ENCODE results near the gene ARVCF. TPM values are rescaled to one million over a fixed set of nuclear protein-coding genes. Genes with fewer than 3 reads are reported as not detected.
A peak's percentile ranks its signal among the peaks of the same experiment; 100 is the strongest.

The ARVCF gene
- total and polyA plus RNA-seq, 9 of the 15 experiments (the other 6 are each of a cell fraction or from before 2014, with no cell fraction given): 0.03 to 97.4 (median 15.6) TPM

DNA sequence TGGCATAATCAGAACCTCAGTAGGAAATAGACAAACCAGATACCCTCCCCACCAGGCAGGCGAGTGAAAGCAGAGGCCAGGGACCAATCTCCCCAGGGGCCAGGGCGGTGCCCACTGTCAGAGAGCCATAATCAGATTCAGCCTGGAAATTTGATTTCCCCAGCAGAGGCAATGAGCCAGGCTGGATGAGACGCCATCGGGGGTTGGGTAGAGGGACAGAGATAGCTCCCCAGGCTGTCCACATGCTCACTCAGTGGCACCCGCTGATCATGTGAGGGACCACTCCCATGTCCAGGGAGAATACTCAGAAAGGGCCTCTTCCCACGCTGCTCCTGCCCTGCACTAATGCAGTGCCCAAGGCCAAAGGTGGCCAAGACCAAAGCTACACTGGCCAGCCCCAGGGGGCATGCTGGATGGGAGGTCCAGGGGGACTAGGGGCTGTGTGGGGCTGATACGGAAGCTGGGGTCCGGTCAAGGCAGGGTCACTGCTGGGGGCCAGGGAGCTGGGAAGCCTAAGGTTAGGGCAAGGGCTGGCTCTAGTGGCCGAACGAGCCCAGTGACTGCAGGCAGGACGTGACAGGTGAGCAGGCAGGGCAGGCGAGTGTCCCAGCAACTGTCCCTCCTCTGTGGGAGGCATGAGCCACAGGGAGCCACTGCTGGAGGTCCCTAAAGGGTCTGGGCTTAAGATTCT, 19.8 kb downstream of the ARVCF start (continued):
- TF ChIP-seq, protein P1, sequence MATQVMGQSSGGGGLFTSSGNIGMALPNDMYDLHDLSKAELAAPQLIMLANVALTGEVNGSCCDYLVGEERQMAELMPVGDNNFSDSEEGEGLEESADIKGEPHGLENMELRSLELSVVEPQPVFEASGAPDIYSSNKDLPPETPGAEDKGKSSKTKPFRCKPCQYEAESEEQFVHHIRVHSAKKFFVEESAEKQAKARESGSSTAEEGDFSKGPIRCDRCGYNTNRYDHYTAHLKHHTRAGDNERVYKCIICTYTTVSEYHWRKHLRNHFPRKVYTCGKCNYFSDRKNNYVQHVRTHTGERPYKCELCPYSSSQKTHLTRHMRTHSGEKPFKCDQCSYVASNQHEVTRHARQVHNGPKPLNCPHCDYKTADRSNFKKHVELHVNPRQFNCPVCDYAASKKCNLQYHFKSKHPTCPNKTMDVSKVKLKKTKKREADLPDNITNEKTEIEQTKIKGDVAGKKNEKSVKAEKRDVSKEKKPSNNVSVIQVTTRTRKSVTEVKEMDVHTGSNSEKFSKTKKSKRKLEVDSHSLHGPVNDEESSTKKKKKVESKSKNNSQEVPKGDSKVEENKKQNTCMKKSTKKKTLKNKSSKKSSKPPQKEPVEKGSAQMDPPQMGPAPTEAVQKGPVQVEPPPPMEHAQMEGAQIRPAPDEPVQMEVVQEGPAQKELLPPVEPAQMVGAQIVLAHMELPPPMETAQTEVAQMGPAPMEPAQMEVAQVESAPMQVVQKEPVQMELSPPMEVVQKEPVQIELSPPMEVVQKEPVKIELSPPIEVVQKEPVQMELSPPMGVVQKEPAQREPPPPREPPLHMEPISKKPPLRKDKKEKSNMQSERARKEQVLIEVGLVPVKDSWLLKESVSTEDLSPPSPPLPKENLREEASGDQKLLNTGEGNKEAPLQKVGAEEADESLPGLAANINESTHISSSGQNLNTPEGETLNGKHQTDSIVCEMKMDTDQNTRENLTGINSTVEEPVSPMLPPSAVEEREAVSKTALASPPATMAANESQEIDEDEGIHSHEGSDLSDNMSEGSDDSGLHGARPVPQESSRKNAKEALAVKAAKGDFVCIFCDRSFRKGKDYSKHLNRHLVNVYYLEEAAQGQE (IDR thresholded peaks at IDR 0.05; ENCODE audit: borderline replicate concordance): no peak
- TF ChIP-seq, protein P1 (CRISPR knock-in tag; IDR thresholded peaks at IDR 0.05; ENCODE audit: low read depth): 0 out of 2 replicates have a peak, but pooled peaks have one; percentile 47
- TF ChIP-seq NCOA2 (IDR thresholded peaks at IDR 0.05; ENCODE audit: partially characterized antibody in 2 of 2) (no peak), SMC3 (conservative IDR thresholded peaks at IDR 0.05; ENCODE audit: insufficient read depth, low read depth, low read length) (no peak), TBL1XR1 (IDR thresholded peaks at IDR 0.05; ENCODE audit: low read length in 2 of 2) (no peak), ZNF121 (CRISPR knock-in tag; conservative IDR thresholded peaks at IDR 0.05) (no peak), ETS2 (tag; IDR thresholded peaks at IDR 0.05; ENCODE audit: borderline replicate concordance, poor library complexity, severe bottlenecking) (no peak), PTTG1 (tag; IDR thresholded peaks at IDR 0.05; ENCODE audit: low read depth) (no peak), RFX5 (IDR thresholded peaks at IDR 0.05; ENCODE audit: low read depth, low read length) (no peak), ZNF239 (CRISPR knock-in tag; IDR thresholded peaks at IDR 0.05) (no peak), NFXL1 (CRISPR knock-in tag; IDR thresholded peaks at IDR 0.05) (no peak)
- TF ChIP-seq, protein P2, sequence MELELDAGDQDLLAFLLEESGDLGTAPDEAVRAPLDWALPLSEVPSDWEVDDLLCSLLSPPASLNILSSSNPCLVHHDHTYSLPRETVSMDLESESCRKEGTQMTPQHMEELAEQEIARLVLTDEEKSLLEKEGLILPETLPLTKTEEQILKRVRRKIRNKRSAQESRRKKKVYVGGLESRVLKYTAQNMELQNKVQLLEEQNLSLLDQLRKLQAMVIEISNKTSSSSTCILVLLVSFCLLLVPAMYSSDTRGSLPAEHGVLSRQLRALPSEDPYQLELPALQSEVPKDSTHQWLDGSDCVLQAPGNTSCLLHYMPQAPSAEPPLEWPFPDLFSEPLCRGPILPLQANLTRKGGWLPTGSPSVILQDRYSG (tag; conservative IDR thresholded peaks at IDR 0.05; ENCODE audit: low read depth): no peak
- TF ChIP-seq, protein P3, sequence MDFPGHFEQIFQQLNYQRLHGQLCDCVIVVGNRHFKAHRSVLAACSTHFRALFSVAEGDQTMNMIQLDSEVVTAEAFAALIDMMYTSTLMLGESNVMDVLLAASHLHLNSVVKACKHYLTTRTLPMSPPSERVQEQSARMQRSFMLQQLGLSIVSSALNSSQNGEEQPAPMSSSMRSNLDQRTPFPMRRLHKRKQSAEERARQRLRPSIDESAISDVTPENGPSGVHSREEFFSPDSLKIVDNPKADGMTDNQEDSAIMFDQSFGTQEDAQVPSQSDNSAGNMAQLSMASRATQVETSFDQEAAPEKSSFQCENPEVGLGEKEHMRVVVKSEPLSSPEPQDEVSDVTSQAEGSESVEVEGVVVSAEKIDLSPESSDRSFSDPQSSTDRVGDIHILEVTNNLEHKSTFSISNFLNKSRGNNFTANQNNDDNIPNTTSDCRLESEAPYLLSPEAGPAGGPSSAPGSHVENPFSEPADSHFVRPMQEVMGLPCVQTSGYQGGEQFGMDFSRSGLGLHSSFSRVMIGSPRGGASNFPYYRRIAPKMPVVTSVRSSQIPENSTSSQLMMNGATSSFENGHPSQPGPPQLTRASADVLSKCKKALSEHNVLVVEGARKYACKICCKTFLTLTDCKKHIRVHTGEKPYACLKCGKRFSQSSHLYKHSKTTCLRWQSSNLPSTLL (IDR thresholded peaks at IDR 0.05): no peak
- TF ChIP-seq, protein P4, sequence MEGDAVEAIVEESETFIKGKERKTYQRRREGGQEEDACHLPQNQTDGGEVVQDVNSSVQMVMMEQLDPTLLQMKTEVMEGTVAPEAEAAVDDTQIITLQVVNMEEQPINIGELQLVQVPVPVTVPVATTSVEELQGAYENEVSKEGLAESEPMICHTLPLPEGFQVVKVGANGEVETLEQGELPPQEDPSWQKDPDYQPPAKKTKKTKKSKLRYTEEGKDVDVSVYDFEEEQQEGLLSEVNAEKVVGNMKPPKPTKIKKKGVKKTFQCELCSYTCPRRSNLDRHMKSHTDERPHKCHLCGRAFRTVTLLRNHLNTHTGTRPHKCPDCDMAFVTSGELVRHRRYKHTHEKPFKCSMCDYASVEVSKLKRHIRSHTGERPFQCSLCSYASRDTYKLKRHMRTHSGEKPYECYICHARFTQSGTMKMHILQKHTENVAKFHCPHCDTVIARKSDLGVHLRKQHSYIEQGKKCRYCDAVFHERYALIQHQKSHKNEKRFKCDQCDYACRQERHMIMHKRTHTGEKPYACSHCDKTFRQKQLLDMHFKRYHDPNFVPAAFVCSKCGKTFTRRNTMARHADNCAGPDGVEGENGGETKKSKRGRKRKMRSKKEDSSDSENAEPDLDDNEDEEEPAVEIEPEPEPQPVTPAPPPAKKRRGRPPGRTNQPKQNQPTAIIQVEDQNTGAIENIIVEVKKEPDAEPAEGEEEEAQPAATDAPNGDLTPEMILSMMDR (IDR thresholded peaks at IDR 0.05 in 2 of 3, conservative IDR thresholded peaks at IDR 0.05 in 1 of 3; ENCODE audit: insufficient read depth in 2 of 3, low read depth in 1 of 3, low read length in 3 of 3): no peak

Data from K562 (cell line).